ELF-1 (cell line): Measurements from ENCODE around the gene ZCCHC2.

Experiments used
- DNase-seq: peaks from one replicate; pipeline ENCODE4 v3.0.0-alpha.2; 2016; ENCODE audit warnings: low read depth, low spot score

ZCCHC2 gene

GRCh38 chr18:62510789-62511188 is 12.0 kb upstream of the ZCCHC2 start:
- DNase-seq: peak; percentile 91

DNA sequence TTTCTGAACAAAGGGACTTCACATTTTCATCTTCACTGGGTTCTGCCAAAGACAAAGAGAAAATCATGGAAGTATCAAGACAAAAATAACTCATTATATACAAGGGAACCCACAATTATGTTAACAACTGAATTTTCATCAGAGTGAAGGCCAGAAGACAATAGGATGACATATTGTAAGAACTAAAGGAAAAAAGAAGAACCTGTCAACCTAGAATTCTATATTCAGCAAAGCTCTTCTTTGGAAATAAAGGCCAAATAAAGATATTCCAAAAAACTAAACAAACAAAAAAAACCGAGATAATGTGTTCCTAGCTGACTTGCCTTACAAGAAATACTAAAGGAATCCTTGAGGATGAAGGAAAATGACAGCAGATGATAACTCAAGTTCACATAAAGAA is 10.3 kb upstream of the ZCCHC2 start:
- DNase-seq: no peak

- no peak for DNase-seq
Observed at GRCh38 chr18:62512996-62513395, 9.8 kb upstream of the ZCCHC2 start.

DNA sequence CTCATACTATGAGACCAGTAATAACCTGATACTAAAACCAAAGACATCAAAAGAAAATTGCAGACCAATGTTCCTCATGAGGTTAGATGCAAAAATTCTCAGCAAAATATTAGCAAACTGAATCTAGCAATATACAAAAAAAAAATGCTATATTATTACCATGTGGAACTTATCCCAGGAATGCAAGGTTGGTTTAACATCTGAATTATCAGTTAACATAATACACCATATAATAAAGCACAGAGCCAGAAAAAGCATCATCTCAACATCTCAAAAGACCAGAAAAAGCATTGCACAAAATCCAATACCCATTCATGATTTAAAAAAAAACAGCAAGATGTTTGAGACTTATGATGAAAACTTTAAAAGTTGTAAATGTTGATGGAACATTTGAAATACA is 8.3 kb upstream of the ZCCHC2 start:
- no peak for DNase-seq

GRCh38 chr18:62516242-62516641 is 6.6 kb upstream of the ZCCHC2 start:
- no peak for DNase-seq

- DNase-seq: no peak
Observed at GRCh38 chr18:62518460-62519375, 4.1 kb upstream of the ZCCHC2 start.

GRCh38 chr18:62519684-62520083 is 3.1 kb upstream of the ZCCHC2 start:
- no peak for DNase-seq

GRCh38 chr18:62521082-62521481 is 1.7 kb upstream of the ZCCHC2 start:
- DNase-seq: no peak

GRCh38 chr18:62521593-62521992 is 1.2 kb upstream of the ZCCHC2 start:
- no peak for DNase-seq

GRCh38 chr18:62522178-62522503 is 684 bp upstream of the ZCCHC2 start:
- no peak for DNase-seq

GRCh38 chr18:62523255-62523588 is 397 bp downstream of the ZCCHC2 start:
- DNase-seq: no peak

- DNase-seq: peak; percentile 72
Observed at GRCh38 chr18:62523631-62524439, 1.0 kb downstream of the ZCCHC2 start.

DNA sequence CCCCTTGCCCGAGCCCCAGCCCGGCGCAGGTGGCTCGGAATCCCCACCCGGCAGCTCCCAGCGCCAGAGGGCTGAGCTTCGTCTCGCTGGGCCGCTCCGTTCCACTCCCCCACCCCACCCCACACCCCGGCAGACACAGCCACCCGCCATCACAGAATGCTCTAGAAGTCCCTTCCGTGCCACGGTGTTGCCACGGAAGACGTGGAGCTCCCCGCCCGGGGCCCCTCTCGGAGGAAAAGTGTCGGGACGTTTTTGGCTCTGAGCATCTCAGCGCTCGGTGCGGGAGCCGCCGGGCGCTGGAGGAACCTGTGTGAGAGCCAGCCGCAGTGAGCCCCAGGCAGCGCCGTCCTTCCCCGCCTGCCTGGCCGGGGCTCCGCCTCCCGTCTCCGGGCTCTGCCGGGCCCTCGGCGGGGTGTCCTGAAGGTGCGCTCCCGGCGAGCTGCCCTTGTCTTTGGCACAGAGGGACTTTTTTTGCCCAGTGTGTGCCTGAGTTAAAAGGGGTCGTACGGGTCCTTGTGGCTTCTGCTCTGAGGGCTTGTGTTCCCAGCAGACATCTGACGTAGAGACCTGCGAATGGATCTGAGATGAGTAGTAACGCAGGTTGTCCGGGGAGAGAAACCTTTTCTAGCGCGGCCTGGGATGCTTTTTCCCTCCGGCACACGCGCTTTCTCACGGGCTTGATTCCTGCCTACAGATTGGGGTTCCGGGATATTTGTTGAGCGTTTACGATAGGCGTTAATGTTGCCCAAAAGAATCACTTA is 1.8 kb downstream of the ZCCHC2 start:
- peak; percentile 78 for DNase-seq

- no peak for DNase-seq
Observed at GRCh38 chr18:62525608-62526007, 2.8 kb downstream of the ZCCHC2 start.

- DNase-seq: peak; percentile 86
Observed at GRCh38 chr18:62526098-62527025, 3.5 kb downstream of the ZCCHC2 start.

DNA sequence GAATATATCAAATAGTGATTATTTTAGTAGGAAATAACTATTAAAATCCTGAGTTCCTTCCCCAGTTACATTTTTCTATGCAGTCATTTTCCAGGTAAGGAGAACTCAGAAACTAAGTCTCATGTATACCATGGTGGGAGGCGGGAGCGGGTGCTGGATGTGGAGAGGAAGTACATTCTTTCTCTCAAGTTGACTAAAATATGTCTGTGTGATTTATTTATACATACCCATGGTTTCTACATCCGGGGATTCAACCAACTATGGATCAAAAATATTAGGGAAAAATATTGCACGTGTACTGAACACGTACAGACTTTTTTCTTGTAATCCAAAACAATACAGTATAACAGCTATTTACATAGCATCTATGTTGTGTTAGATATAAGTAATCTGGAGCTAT is 6.8 kb downstream of the ZCCHC2 start:
- DNase-seq: no peak

DNA sequence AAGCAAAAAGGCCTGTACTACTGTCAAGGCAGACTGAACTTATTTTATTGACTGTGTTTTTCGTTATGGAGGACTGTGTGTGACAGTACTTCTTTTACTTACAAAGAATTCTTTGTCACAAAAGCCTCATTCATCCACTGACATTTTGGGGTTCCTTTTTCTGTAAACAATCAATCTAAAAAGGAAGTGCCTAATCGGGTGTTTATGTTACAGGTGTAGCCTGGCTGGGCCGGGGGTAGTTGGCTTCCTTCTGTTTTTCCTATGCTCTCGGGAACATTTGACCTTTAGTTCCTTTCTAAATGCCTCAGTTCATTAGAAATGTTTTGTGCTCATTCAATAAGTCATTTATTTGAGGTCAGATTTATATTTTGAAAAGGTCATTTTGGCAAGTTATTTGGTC is 8.3 kb downstream of the ZCCHC2 start:
- no peak for DNase-seq

- DNase-seq: no peak
Observed at GRCh38 chr18:62531931-62532330, 9.1 kb downstream of the ZCCHC2 start.

DNA sequence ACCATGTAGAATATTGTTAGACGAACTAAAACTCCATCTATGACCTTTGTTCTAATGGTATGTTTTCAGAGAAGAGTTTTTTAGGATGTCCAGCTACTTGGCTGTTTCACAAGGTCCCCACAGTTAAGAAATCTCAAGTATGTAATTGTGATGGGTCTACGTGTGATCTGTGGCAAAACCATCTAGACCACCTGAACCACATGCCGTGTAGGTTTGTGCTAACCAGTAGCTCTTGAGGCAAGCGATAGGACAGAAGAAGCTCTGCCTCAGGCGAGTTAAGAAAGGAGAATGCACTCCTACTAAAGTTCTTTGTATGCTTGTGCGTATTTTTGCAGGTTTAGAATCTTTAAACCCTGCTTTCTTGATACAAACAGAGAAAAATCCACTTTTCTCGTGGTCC is 13.2 kb downstream of the ZCCHC2 start:
- DNase-seq: no peak

GRCh38 chr18:62537042-62537894 is 14.4 kb downstream of the ZCCHC2 start:
- DNase-seq: no peak
